ENCODE data around the gene STK11.

Gene STK11

DNA sequence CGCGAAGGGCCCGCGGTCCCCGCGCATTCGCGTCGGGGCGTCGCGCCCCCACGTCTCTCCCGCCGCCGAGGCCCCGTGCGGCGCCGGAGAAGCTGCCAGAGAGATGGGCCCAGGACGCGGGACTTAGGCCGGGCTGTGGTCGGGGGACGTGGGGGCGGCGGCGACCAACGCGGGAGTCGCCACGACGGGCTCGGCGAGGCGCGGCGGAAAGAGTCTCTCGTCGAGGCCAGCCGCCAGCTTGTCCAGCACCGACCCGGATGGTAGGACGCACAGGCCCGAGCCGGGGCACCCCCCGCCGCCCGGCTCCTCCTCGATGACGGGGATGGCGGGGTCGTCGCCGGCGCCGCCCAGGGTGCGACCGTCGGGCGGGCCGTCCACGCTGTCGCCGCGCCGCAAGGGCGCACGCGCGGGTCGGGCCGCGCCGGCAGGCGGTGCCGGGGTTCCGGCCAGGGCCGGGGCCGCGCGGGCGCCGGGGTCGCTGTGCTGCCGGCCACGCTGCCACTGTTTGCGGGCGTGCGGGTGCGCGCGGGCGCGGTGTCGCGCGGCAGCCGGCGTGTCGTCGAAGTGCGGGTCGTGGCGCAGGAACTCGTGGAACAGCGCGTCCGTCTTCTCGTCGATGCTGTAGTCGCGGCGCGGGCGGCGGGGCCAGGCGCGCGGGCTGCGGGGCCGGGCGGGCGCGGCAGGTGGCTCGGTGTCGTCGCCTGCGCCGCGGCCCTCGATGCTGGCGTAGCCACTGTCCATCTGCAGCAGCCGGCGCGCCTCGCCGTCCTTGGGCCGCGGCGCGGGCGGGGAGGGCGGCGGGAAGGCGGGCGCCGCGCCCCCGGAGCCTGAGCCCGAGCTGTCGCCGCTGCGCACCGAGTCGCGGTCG, 23.7 kb downstream of the STK11 start:
- Histone ChIP-seq H3K27me3 (ENCODE audit: control insufficient read depth, insufficient read depth, low read length) (no peaks in the 10 kb centered on the region), H3K9ac (ENCODE audit: low read depth, low read length) (no peak overlapping the region), H3K4me3 (ENCODE audit: low read depth, low read length) (no peak overlapping the region), H3K9me3 (ENCODE audit: control insufficient read depth, insufficient read depth, low read length) (no peaks in the 10 kb centered on the region), H3K27ac (ENCODE audit: low read depth, low read length) (no peak overlapping the region), H3K36me3 (ENCODE audit: control insufficient read depth, insufficient read depth, low read length) (peaks cover 39% of the 10 kb centered on the region), H3K4me1 (ENCODE audit: control insufficient read depth, insufficient read depth, low read length) (no peaks in the 10 kb centered on the region)

- H3K27me3 ChIP-seq (ENCODE audit: control insufficient read depth, insufficient read depth, low read length): no peaks in the 10 kb centered on the region
- H3K9me3 ChIP-seq (ENCODE audit: control insufficient read depth, insufficient read depth, low read length): no peaks in the 10 kb centered on the region
- H3K9ac ChIP-seq (ENCODE audit: low read depth, low read length): no peak overlapping the region
- H3K36me3 ChIP-seq (ENCODE audit: control insufficient read depth, insufficient read depth, low read length): peaks cover 47% of the 10 kb centered on the region
- H3K4me3 ChIP-seq (ENCODE audit: low read depth, low read length): no peak overlapping the region
- H3K4me1 ChIP-seq (ENCODE audit: control insufficient read depth, insufficient read depth, low read length): no peaks in the 10 kb centered on the region
- peak overlapping the region; percentile 6 for H3K27ac ChIP-seq (ENCODE audit: low read depth, low read length)
Observed at GRCh38 chr19:1229924-1230782, 24.6 kb downstream of the STK11 start.

- Histone ChIP-seq H3K27me3 (ENCODE audit: control insufficient read depth, insufficient read depth, low read length) (no peaks in the 10 kb centered on the region), H3K4me3 (ENCODE audit: low read depth, low read length) (no peak overlapping the region), H3K9ac (ENCODE audit: low read depth, low read length) (no peak overlapping the region), H3K36me3 (ENCODE audit: control insufficient read depth, insufficient read depth, low read length) (peaks cover 54% of the 10 kb centered on the region), H3K9me3 (ENCODE audit: control insufficient read depth, insufficient read depth, low read length) (no peaks in the 10 kb centered on the region), H3K4me1 (ENCODE audit: control insufficient read depth, insufficient read depth, low read length) (no peaks in the 10 kb centered on the region), H3K27ac (ENCODE audit: low read depth, low read length) (peak overlapping the region; percentile 6)
Observed at GRCh38 chr19:1230783-1231489, 25.4 kb downstream of the STK11 start.

GRCh38 chr19:1231729-1232637, 26.4 kb downstream of the STK11 start:
- H3K36me3 ChIP-seq (ENCODE audit: control insufficient read depth, insufficient read depth, low read length): peaks cover 50% of the 10 kb centered on the region
- no peaks in the 10 kb centered on the region for H3K27me3 ChIP-seq (ENCODE audit: control insufficient read depth, insufficient read depth, low read length)
- H3K4me3 ChIP-seq (ENCODE audit: low read depth, low read length): no peak overlapping the region
- H3K9me3 ChIP-seq (ENCODE audit: control insufficient read depth, insufficient read depth, low read length): no peaks in the 10 kb centered on the region
- H3K27ac ChIP-seq (ENCODE audit: low read depth, low read length): no peak overlapping the region
- H3K9ac ChIP-seq (ENCODE audit: low read depth, low read length): no peak overlapping the region
- H3K4me1 ChIP-seq (ENCODE audit: control insufficient read depth, insufficient read depth, low read length): 0 out of 2 replicates have a peak, but pooled peaks cover 3% of the 10 kb centered on the region

- no peak overlapping the region for H3K27ac ChIP-seq (ENCODE audit: low read depth, low read length)
- no peaks in the 10 kb centered on the region for H3K9me3 ChIP-seq (ENCODE audit: control insufficient read depth, insufficient read depth, low read length)
- H3K27me3 ChIP-seq (ENCODE audit: control insufficient read depth, insufficient read depth, low read length): no peaks in the 10 kb centered on the region
- 0 out of 2 replicates have a peak, but pooled peaks cover 3% of the 10 kb centered on the region for H3K4me1 ChIP-seq (ENCODE audit: control insufficient read depth, insufficient read depth, low read length)
- peaks cover 50% of the 10 kb centered on the region for H3K36me3 ChIP-seq (ENCODE audit: control insufficient read depth, insufficient read depth, low read length)
- H3K4me3 ChIP-seq (ENCODE audit: low read depth, low read length): no peak overlapping the region
- no peak overlapping the region for H3K9ac ChIP-seq (ENCODE audit: low read depth, low read length)
Observed at GRCh38 chr19:1232652-1233072, 27.1 kb downstream of the STK11 start.

DNA sequence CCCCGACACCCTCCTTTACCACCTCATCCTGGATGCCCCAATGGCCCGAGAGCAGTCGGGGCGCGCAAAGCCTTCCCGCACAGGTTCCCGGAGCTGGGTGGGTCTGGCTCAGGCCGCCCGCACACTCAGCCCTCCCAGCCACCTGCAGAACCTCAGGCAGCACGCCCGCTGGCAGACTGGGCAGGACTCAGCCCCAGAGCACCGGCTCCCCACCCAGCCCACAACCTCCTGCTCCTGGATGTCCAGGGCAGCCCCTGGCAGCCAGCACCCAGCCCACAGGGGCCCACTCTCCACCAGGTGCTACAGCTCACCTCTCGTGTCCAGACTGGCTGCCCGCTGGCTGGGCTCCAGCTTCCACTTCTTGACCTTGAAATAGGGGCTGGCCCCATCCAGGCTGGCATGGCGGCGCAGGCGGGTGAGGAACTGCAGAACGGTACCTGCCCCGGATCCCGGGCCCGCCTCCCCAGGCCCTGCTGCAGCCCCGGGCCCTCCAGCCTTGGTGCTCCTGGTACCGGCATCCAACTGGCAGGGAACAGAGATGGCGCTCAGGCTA, 27.6 kb downstream of the STK11 start:
- H3K27me3 ChIP-seq (ENCODE audit: control insufficient read depth, insufficient read depth, low read length): no peaks in the 10 kb centered on the region
- H3K27ac ChIP-seq (ENCODE audit: low read depth, low read length): no peak overlapping the region
- H3K4me3 ChIP-seq (ENCODE audit: low read depth, low read length): no peak overlapping the region
- 0 out of 2 replicates have a peak, but pooled peaks cover 3% of the 10 kb centered on the region for H3K4me1 ChIP-seq (ENCODE audit: control insufficient read depth, insufficient read depth, low read length)
- H3K9ac ChIP-seq (ENCODE audit: low read depth, low read length): no peak overlapping the region
- peaks cover 48% of the 10 kb centered on the region for H3K36me3 ChIP-seq (ENCODE audit: control insufficient read depth, insufficient read depth, low read length)
- H3K9me3 ChIP-seq (ENCODE audit: control insufficient read depth, insufficient read depth, low read length): no peaks in the 10 kb centered on the region

- Histone ChIP-seq H3K27ac (ENCODE audit: low read depth, low read length) (no peak overlapping the region), H3K9me3 (ENCODE audit: control insufficient read depth, insufficient read depth, low read length) (no peaks in the 10 kb centered on the region), H3K36me3 (ENCODE audit: control insufficient read depth, insufficient read depth, low read length) (peaks cover 48% of the 10 kb centered on the region), H3K4me3 (ENCODE audit: low read depth, low read length) (no peak overlapping the region), H3K9ac (ENCODE audit: low read depth, low read length) (no peak overlapping the region), H3K4me1 (ENCODE audit: control insufficient read depth, insufficient read depth, low read length) (0 out of 2 replicates have a peak, but pooled peaks cover 3% of the 10 kb centered on the region), H3K27me3 (ENCODE audit: control insufficient read depth, insufficient read depth, low read length) (no peaks in the 10 kb centered on the region)
Observed at GRCh38 chr19:1234051-1234954, 28.7 kb downstream of the STK11 start.

- no peak overlapping the region for H3K9ac ChIP-seq (ENCODE audit: low read depth, low read length)
- H3K9me3 ChIP-seq (ENCODE audit: control insufficient read depth, insufficient read depth, low read length): no peaks in the 10 kb centered on the region
- H3K27me3 ChIP-seq (ENCODE audit: control insufficient read depth, insufficient read depth, low read length): no peaks in the 10 kb centered on the region
- H3K4me3 ChIP-seq (ENCODE audit: low read depth, low read length): no peak overlapping the region
- 0 out of 2 replicates have a peak, but pooled peaks cover 5% of the 10 kb centered on the region for H3K4me1 ChIP-seq (ENCODE audit: control insufficient read depth, insufficient read depth, low read length)
- no peak overlapping the region for H3K27ac ChIP-seq (ENCODE audit: low read depth, low read length)
- H3K36me3 ChIP-seq (ENCODE audit: control insufficient read depth, insufficient read depth, low read length): peaks cover 48% of the 10 kb centered on the region
Observed at GRCh38 chr19:1234955-1235380, 29.4 kb downstream of the STK11 start.

Measured in HUES48 (cell line).